Measurements from ENCODE around the gene MYH9.

DNA sequence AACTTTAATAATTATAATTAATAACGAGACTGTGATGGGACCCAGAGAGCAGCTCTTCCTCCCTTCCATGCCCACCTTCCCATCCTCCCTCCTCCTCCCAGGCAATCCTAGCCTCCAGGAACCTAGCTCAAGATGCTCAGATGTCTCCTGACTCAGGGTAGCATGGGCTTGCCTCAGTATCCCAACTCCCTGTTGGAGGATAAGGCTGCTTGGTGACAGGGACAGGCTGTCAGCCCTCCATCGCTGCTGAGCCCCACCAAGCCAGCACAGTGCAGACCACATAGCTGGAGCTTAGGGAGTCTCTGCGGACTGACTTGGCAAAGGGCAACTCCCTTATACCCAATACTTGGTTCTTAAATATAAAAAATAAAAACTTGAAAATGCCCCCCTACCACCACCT, 11.5 kb downstream of the MYH9 start:
- TF ChIP-seq, protein P1, sequence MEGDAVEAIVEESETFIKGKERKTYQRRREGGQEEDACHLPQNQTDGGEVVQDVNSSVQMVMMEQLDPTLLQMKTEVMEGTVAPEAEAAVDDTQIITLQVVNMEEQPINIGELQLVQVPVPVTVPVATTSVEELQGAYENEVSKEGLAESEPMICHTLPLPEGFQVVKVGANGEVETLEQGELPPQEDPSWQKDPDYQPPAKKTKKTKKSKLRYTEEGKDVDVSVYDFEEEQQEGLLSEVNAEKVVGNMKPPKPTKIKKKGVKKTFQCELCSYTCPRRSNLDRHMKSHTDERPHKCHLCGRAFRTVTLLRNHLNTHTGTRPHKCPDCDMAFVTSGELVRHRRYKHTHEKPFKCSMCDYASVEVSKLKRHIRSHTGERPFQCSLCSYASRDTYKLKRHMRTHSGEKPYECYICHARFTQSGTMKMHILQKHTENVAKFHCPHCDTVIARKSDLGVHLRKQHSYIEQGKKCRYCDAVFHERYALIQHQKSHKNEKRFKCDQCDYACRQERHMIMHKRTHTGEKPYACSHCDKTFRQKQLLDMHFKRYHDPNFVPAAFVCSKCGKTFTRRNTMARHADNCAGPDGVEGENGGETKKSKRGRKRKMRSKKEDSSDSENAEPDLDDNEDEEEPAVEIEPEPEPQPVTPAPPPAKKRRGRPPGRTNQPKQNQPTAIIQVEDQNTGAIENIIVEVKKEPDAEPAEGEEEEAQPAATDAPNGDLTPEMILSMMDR (IDR thresholded peaks at IDR 0.05; ENCODE audit: low read length), result no peak
- TF ChIP-seq EZH2 (optimal IDR thresholded peaks at IDR 0.05; ENCODE audit: low read depth, low read length), result no peak
- no peak for TF ChIP-seq EZH2phosphoT487 (IDR thresholded peaks at IDR 0.05; ENCODE audit: low read length)
